OCI-LY1 (cell line): Measurements from ENCODE around the gene NOSTRIN.

Source experiments
- H2AFZ ChIP-seq: fragments of 200-600 bp; sonication (generic), shearing (Covaris generic); 2 replicates; pipeline ENCODE4 v1.6.0; 2014; ENCODE audit warnings: antibody characterized with exemption, mild to moderate bottlenecking, low read length
- H3F3A ChIP-seq: fragments of 200-600 bp; sonication (generic), shearing (Covaris generic); 2 replicates; pipeline ENCODE4 v1.6.0; 2014; ENCODE audit warnings: mild to moderate bottlenecking, antibody characterized with exemption, low read length, moderate library complexity; ENCODE audit not compliant: insufficient read depth
- H3K27ac ChIP-seq: fragments of 200-600 bp; sonication (generic); 2 replicates; pipeline ENCODE4 v1.5.1; 2014; ENCODE audit warnings: low read length, mixed run types, mild to moderate bottlenecking, low read depth; ENCODE audit not compliant: poor library complexity, severe bottlenecking
- H3K27me3 ChIP-seq: fragments of 200-600 bp; sonication (generic); 2 replicates; pipeline ENCODE4 v1.6.0; 2014; ENCODE audit warnings: antibody characterized with exemption, mild to moderate bottlenecking, low read length, moderate library complexity; ENCODE audit not compliant: insufficient read depth
- H3K36me3 ChIP-seq: fragments of 200-600 bp; sonication (generic); 2 replicates; pipeline ENCODE4 v1.6.1; 2014; ENCODE audit warnings: mild to moderate bottlenecking, antibody characterized with exemption, low read length, moderate library complexity, mixed read lengths; ENCODE audit not compliant: insufficient read depth
- H3K4me1 ChIP-seq: fragments of 200-600 bp; sonication (generic); 2 replicates; pipeline ENCODE4 v1.5.1; 2014; ENCODE audit warnings: mild to moderate bottlenecking, low read length, moderate library complexity; ENCODE audit not compliant: insufficient read depth, severe bottlenecking
- H3K4me2 ChIP-seq: fragments of 200-600 bp; sonication (generic), shearing (Covaris generic); 2 replicates; pipeline ENCODE4 v1.6.1; 2014; ENCODE audit warnings: low read length
- H3K4me3 ChIP-seq: fragments of 200-600 bp; sonication (generic); 2 replicates; pipeline ENCODE4 v1.5.1; 2014; ENCODE audit warnings: low read length, low read depth, mild to moderate bottlenecking, mixed read lengths; ENCODE audit not compliant: poor library complexity, severe bottlenecking
- H3K79me2 ChIP-seq: fragments of 200-600 bp; shearing (Covaris generic); 2 replicates; pipeline ENCODE4 v1.6.1; 2016; ENCODE audit warnings: mixed run types, low read length, mixed read lengths; ENCODE audit not compliant: insufficient read depth
- H3K9ac ChIP-seq: fragments of 200-600 bp; sonication (generic), shearing (Covaris generic); 2 replicates; pipeline ENCODE4 v1.6.1; 2014; ENCODE audit warnings: mild to moderate bottlenecking, low read length, mixed read lengths
- H3K9me2 ChIP-seq: fragments of 200-600 bp; sonication (generic), shearing (Covaris generic); 2 replicates; pipeline ENCODE4 v1.6.1; 2014; ENCODE audit warnings: low read depth, mild to moderate bottlenecking, low read length, mixed read lengths
- H3K9me3 ChIP-seq: fragments of 200-600 bp; shearing (Covaris generic); 2 replicates; pipeline ENCODE4 v1.6.1; 2014; ENCODE audit warnings: low read length, mixed read lengths
- H4K20me1 ChIP-seq: fragments of 200-600 bp; sonication (generic), shearing (Covaris generic); 2 replicates; pipeline ENCODE4 v1.6.0; 2016; ENCODE audit warnings: mild to moderate bottlenecking, low read length; ENCODE audit not compliant: insufficient read depth
- EZH2 ChIP-seq: fragments of 200-600 bp; sonication (generic), shearing (Covaris generic); IDR thresholded peaks from 2 replicates; pipeline ENCODE4 v1.8.0; 2017; ENCODE audit warnings: borderline replicate concordance, mixed run types, mild to moderate bottlenecking, antibody characterized with exemption, low read length, moderate library complexity, mixed read lengths
- TF ChIP-seq, protein P1 (sequence below): fragments of 200-600 bp; sonication (generic), shearing (Covaris generic); IDR thresholded peaks from 2 replicates; pipeline ENCODE4 v1.5.1; 2017; ENCODE audit warnings: mild to moderate bottlenecking, antibody characterized with exemption, low read length, moderate library complexity, mixed read lengths

The NOSTRIN gene

DNA sequence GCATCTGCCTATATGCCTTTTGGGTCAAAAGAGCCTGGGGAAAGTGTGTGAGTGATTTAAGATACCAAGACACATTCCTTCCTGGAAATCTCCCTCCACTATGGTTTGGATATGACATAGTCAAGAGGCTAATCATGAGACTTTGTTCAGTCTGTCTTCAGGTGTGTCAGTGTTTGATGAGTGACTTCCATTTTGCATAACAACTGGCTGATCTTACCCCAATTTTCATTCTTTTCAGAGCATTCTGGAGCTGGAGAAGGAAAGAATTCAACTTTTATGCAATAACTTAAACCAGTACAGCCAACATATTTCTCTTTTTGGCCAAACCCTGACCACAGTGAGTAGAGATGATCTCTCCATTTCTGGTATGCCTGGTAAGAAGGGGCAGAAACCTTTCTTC, 48.4 kb downstream of the NOSTRIN start:
- Histone ChIP-seq H3K9ac (no peak overlapping the region), H3K79me2 (no peaks in the 10 kb centered on the region), H2AFZ (no peak overlapping the region), H3K9me2 (no peaks in the 10 kb centered on the region), H3K4me2 (no peak overlapping the region), H3K27me3 (no peaks in the 10 kb centered on the region), H3K4me1 (no peaks in the 10 kb centered on the region), H3K9me3 (no peaks in the 10 kb centered on the region), H3K4me3 (no peak overlapping the region), H3F3A (no peaks in the 10 kb centered on the region), H3K36me3 (no peaks in the 10 kb centered on the region), H4K20me1 (no peaks in the 10 kb centered on the region), H3K27ac (no peak overlapping the region)
- TF ChIP-seq, protein P1, sequence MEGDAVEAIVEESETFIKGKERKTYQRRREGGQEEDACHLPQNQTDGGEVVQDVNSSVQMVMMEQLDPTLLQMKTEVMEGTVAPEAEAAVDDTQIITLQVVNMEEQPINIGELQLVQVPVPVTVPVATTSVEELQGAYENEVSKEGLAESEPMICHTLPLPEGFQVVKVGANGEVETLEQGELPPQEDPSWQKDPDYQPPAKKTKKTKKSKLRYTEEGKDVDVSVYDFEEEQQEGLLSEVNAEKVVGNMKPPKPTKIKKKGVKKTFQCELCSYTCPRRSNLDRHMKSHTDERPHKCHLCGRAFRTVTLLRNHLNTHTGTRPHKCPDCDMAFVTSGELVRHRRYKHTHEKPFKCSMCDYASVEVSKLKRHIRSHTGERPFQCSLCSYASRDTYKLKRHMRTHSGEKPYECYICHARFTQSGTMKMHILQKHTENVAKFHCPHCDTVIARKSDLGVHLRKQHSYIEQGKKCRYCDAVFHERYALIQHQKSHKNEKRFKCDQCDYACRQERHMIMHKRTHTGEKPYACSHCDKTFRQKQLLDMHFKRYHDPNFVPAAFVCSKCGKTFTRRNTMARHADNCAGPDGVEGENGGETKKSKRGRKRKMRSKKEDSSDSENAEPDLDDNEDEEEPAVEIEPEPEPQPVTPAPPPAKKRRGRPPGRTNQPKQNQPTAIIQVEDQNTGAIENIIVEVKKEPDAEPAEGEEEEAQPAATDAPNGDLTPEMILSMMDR, result no peak
- TF ChIP-seq EZH2, result no peak

DNA sequence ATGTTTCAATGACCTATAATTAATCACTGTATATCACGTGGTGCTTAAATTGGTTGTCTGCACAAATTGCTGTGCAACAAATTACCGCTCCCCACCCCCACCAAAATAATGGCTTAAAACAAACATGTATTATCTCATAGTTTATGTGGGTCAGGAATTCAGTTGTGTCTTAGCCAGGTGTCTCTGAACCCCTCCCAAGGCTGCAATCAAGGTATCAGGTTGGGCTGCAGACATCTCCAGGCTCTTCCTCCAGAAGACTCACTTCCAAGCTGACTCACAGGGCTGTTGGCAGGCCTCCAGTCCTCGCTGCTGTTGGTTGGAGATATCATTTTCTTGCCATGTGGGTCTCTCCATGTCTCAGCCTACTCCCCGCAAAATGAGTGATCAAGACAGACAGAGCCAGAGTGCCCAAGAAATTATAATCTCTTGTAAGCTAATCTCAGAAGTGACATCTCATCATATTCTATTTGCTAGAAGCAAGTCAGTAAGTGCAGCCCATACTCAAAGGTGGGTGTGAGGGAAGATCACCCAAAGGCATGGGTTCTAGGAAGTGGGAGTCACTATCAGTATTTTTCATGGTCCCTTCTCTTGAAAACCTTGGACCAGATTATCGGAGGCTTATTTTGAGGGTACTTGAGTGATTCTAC, 49.4 kb downstream of the NOSTRIN start:
- Histone ChIP-seq H2AFZ (no peak overlapping the region), H3K36me3 (no peaks in the 10 kb centered on the region), H3K9ac (no peak overlapping the region), H3K9me3 (no peaks in the 10 kb centered on the region), H3K9me2 (no peaks in the 10 kb centered on the region), H3F3A (no peaks in the 10 kb centered on the region), H3K27ac (no peak overlapping the region), H3K4me2 (no peak overlapping the region), H4K20me1 (no peaks in the 10 kb centered on the region), H3K79me2 (no peaks in the 10 kb centered on the region), H3K27me3 (no peaks in the 10 kb centered on the region), H3K4me1 (no peaks in the 10 kb centered on the region), H3K4me3 (no peak overlapping the region)
- no peak for TF ChIP-seq EZH2
- TF ChIP-seq, protein P1, result no peak

- Histone ChIP-seq H3K4me1 (no peaks in the 10 kb centered on the region), H3K4me3 (no peak overlapping the region), H3K27ac (no peak overlapping the region), H3K36me3 (no peaks in the 10 kb centered on the region), H3F3A (no peaks in the 10 kb centered on the region), H3K9me2 (no peaks in the 10 kb centered on the region), H2AFZ (no peak overlapping the region), H4K20me1 (no peaks in the 10 kb centered on the region), H3K27me3 (no peaks in the 10 kb centered on the region), H3K9me3 (no peaks in the 10 kb centered on the region), H3K4me2 (no peak overlapping the region), H3K9ac (no peak overlapping the region), H3K79me2 (no peaks in the 10 kb centered on the region)
- no peak for TF ChIP-seq EZH2
- TF ChIP-seq, protein P1, result no peak
Measured at GRCh38 chr2:168852481-168852880, 50.0 kb downstream of the NOSTRIN start.
